CD4-positive, alpha-beta T cell treated with Interleukin-4 for 1 hour (primary cell): ENCODE data around the gene GTF2IRD2.
"Not testable (repeated sequence)": the region's sequence is repeated elsewhere in the genome, so short reads cannot be mapped to it uniquely, and the experiment has no call there.

ENCODE experiments used
- DNase-seq, 2 donors: peaks; one replicate each; pipeline ENCODE4 v3.0.0-alpha.2; 2020 to 2022

Gene GTF2IRD2

GRCh38 chr7:74783595-74783994, 67.8 kb downstream of the GTF2IRD2 start:
- not testable (repeated sequence) for DNase-seq

GRCh38 chr7:74781746-74782145, 69.7 kb downstream of the GTF2IRD2 start:
- DNase-seq = not testable (repeated sequence)

- not testable (repeated sequence) for DNase-seq
Observed at GRCh38 chr7:74779053-74779452, 72.4 kb downstream of the GTF2IRD2 start.

- not testable (repeated sequence) for DNase-seq
Observed at GRCh38 chr7:74775111-74775510, 76.3 kb downstream of the GTF2IRD2 start.

- not testable (repeated sequence) for DNase-seq
Observed at GRCh38 chr7:74773760-74774750, 77.3 kb downstream of the GTF2IRD2 start, which contains the start of gene NCF1. NCF1 (plus strand) TSS chr7:74774011; CDS start chr7:74774032, 21 bp downstream.

- DNase-seq = not testable (repeated sequence)
Observed at GRCh38 chr7:74772093-74772492, 79.3 kb downstream of the GTF2IRD2 start.

- DNase-seq = not testable (repeated sequence)
Observed at GRCh38 chr7:74770062-74770461, 81.3 kb downstream of the GTF2IRD2 start.

GRCh38 chr7:74766991-74767390, 84.4 kb downstream of the GTF2IRD2 start:
- DNase-seq = not testable (repeated sequence)

- not testable (repeated sequence) for DNase-seq
Observed at GRCh38 chr7:74766509-74766908, 84.9 kb downstream of the GTF2IRD2 start.

GRCh38 chr7:74765205-74765918, 86.0 kb downstream of the GTF2IRD2 start:
- not testable (repeated sequence) for DNase-seq

GRCh38 chr7:74758982-74759381, 92.4 kb downstream of the GTF2IRD2 start:
- not testable (repeated sequence) for DNase-seq

GRCh38 chr7:74758268-74758667, 93.1 kb downstream of the GTF2IRD2 start:
- DNase-seq = not testable (repeated sequence)

GRCh38 chr7:74756673-74757072, 94.7 kb downstream of the GTF2IRD2 start:
- DNase-seq = not testable (repeated sequence)

GRCh38 chr7:74753921-74754482, 97.4 kb downstream of the GTF2IRD2 start:
- DNase-seq = not testable (repeated sequence)
